ENCODE measurements around the gene ARL15.

Gene ARL15

GRCh38 chr5:54242297-54242696 is 68.1 kb downstream of the ARL15 start:
- DNase-seq = no peak

GRCh38 chr5:54234304-54234933 is 76.0 kb downstream of the ARL15 start:
- no peak for DNase-seq

GRCh38 chr5:54230936-54231685 is 79.3 kb downstream of the ARL15 start:
- no peak for DNase-seq

- peak; percentile 61 to 71 for DNase-seq
Measured at GRCh38 chr5:54229041-54229780, 81.2 kb downstream of the ARL15 start.

- no peak for DNase-seq
Measured at GRCh38 chr5:54227759-54228158, 82.6 kb downstream of the ARL15 start.

- DNase-seq = no peak
Measured at GRCh38 chr5:54227109-54227508, 83.3 kb downstream of the ARL15 start.

GRCh38 chr5:54226215-54226614 is 84.2 kb downstream of the ARL15 start:
- no peak for DNase-seq

GRCh38 chr5:54224103-54224826 is 86.1 kb downstream of the ARL15 start:
- DNase-seq = no peak

GRCh38 chr5:54222336-54222735 is 88.0 kb downstream of the ARL15 start:
- no peak for DNase-seq

- no peak for DNase-seq
Measured at GRCh38 chr5:54221135-54221534, 89.2 kb downstream of the ARL15 start.

- no peak for DNase-seq
Measured at GRCh38 chr5:54220230-54221040, 89.9 kb downstream of the ARL15 start.

GRCh38 chr5:54217826-54218503 is 92.4 kb downstream of the ARL15 start:
- DNase-seq = no peak

GRCh38 chr5:54215233-54215736 is 95.1 kb downstream of the ARL15 start:
- DNase-seq = no peak

- no peak for DNase-seq
Measured at GRCh38 chr5:54214722-54215121, 95.7 kb downstream of the ARL15 start.

- no peak for DNase-seq
Measured at GRCh38 chr5:54212331-54212730, 98.0 kb downstream of the ARL15 start.

GRCh38 chr5:54211912-54212311 is 98.5 kb downstream of the ARL15 start:
- no peak for DNase-seq

GRCh38 chr5:54207566-54207965 is 102.8 kb downstream of the ARL15 start:
- DNase-seq = no peak

- DNase-seq = no peak
Measured at GRCh38 chr5:54206580-54207229, 103.7 kb downstream of the ARL15 start.

- DNase-seq = no peak
Measured at GRCh38 chr5:54205918-54206317, 104.5 kb downstream of the ARL15 start.

GRCh38 chr5:54205453-54205852 is 104.9 kb downstream of the ARL15 start:
- DNase-seq = no peak

- no peak for DNase-seq
Measured at GRCh38 chr5:54197018-54197417, 113.4 kb downstream of the ARL15 start.

Data from activated CD4-positive, alpha-beta T cell treated with anti-CD3 and anti-CD28 coated beads, Interleukin-2, amount 50 U/mL, for 4 hours (primary cell).